SK-N-MC (cell line): ENCODE data around the gene IL1R1.

Source experiments
- DNase-seq: peaks from one replicate; pipeline ENCODE4 v3.0.0-alpha.2; 2011; ENCODE audit warnings: low read depth, low spot score
- H3K27ac ChIP-seq: fragments of 200-600 bp; sonication (generic); 2 replicates; pipeline ENCODE4 v1.5.1; 2016; ENCODE audit warnings: mixed run types
- H3K36me3 ChIP-seq: fragments of 200-600 bp; sonication (generic); 2 replicates; pipeline ENCODE4 v1.6.1; 2017; ENCODE audit warnings: antibody characterized with exemption, low read length, mixed read lengths; ENCODE audit not compliant: insufficient read depth
- H3K4me3 ChIP-seq: fragments of 200-600 bp; sonication (generic); 2 replicates; pipeline ENCODE4 v1.5.1; 2016
- H3K9ac ChIP-seq: fragments of 200-600 bp; sonication (generic); 2 replicates; pipeline ENCODE4 v1.8.0; 2017; ENCODE audit warnings: mixed run types, mixed read lengths; ENCODE audit not compliant: insufficient read length
- H3K9me3 ChIP-seq: fragments of 200-600 bp; sonication (generic); 2 replicates; pipeline ENCODE4 v1.6.1; 2017; ENCODE audit warnings: low read depth, mild to moderate bottlenecking, antibody characterized with exemption, low read length, moderate library complexity, mixed read lengths
- EZH2 ChIP-seq: fragments of 200-600 bp; sonication (generic); IDR thresholded peaks from one replicate; pipeline ENCODE4 v1.6.1; 2017; ENCODE audit warnings: antibody characterized with exemption
- FOXP2 ChIP-seq: optimal IDR thresholded peaks from 2 replicates; pipeline ENCODE3; 2011; ENCODE audit warnings: mild to moderate bottlenecking, moderate library complexity; ENCODE audit not compliant: insufficient read depth; ENCODE audit errors: extremely low read length, control extremely low read depth
- POLR2AphosphoS5 ChIP-seq: IDR thresholded peaks from 2 replicates; pipeline ENCODE4 v1.6.1; 2012; ENCODE audit warnings: mild to moderate bottlenecking, low read depth, low read length, borderline replicate concordance

Gene IL1R1

GRCh38 chr2:102181376-102181775, 38.8 kb downstream of the IL1R1 start:
- no peaks in the 10 kb centered on the region for H3K36me3 ChIP-seq
- no peaks in the 10 kb centered on the region for H3K9me3 ChIP-seq
- no peak overlapping the region for H3K27ac ChIP-seq
- no peak overlapping the region for H3K4me3 ChIP-seq
- TF ChIP-seq EZH2 (no peak), FOXP2 (no peak), POLR2AphosphoS5 (no peak)
- no peak for DNase-seq
- no peak overlapping the region for H3K9ac ChIP-seq

GRCh38 chr2:102181919-102182635, 39.5 kb downstream of the IL1R1 start:
- H3K36me3 ChIP-seq: no peaks in the 10 kb centered on the region
- H3K27ac ChIP-seq: no peak overlapping the region
- TF ChIP-seq EZH2 (no peak), FOXP2 (no peak), POLR2AphosphoS5 (no peak)
- no peaks in the 10 kb centered on the region for H3K9me3 ChIP-seq
- H3K4me3 ChIP-seq: no peak overlapping the region
- no peak overlapping the region for H3K9ac ChIP-seq
- DNase-seq: no peak

DNA sequence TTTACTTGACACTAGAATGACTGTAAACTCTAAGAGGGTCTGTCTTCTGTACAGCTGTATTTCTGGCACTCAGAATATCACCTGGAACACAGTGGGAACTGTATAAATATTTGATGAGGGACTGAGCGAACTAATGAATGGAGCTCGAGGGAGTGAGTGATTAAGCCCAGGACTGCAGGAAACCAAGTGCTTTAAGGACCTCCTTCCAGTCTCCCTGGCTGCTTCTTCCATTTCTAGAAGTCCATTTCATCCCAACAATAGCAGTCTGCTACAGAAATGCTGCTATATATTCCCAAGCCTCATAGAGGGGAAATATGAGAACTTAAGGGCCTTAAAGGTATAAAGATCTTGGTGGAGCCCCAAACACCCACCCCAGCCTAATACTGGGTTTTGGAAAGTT, 41.5 kb downstream of the IL1R1 start:
- DNase-seq: no peak

GRCh38 chr2:102184568-102184967, 42.0 kb downstream of the IL1R1 start:
- no peak overlapping the region for H3K27ac ChIP-seq
- H3K9me3 ChIP-seq: no peaks in the 10 kb centered on the region

More for the DNA sequence above, 41.5 kb downstream of the IL1R1 start:
- H3K9ac ChIP-seq: no peak overlapping the region
- no peak overlapping the region for H3K27ac ChIP-seq
- no peaks in the 10 kb centered on the region for H3K36me3 ChIP-seq
- H3K4me3 ChIP-seq: no peak overlapping the region
- no peaks in the 10 kb centered on the region for H3K9me3 ChIP-seq
- TF ChIP-seq EZH2: no peak
- no peak for TF ChIP-seq FOXP2
- no peak for TF ChIP-seq POLR2AphosphoS5

DNA sequence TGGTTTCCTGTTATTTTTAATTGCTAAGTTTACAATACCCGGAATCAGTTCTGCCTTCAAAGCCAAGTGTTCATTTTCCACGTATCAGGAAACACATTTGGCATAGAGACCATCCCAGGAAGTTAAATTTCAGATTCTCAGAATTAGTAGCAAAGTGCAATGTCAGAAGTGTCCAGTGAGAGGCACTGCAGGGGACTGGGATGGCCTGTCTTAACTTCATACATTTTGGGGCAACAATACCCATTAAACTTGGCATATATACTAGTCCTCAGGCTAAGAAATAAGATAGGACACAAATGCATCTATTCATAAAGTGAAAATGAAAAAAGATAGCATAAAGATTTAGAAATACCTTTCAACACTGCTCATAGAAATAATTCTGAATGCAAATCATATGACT, 42.8 kb downstream of the IL1R1 start:
- Histone ChIP-seq H3K27ac (no peak overlapping the region), H3K4me3 (no peak overlapping the region), H3K9me3 (no peaks in the 10 kb centered on the region), H3K9ac (no peak overlapping the region), H3K36me3 (no peaks in the 10 kb centered on the region)
- no peak for TF ChIP-seq FOXP2
- no peak for TF ChIP-seq POLR2AphosphoS5
- no peak for TF ChIP-seq EZH2
- DNase-seq: no peak

More at GRCh38 chr2:102184568-102184967, 42.0 kb downstream of the IL1R1 start:
- no peak overlapping the region for H3K9ac ChIP-seq
- H3K36me3 ChIP-seq: no peaks in the 10 kb centered on the region
- TF ChIP-seq FOXP2 (no peak), POLR2AphosphoS5 (no peak), EZH2 (no peak)
- H3K4me3 ChIP-seq: no peak overlapping the region
- DNase-seq: no peak

DNA sequence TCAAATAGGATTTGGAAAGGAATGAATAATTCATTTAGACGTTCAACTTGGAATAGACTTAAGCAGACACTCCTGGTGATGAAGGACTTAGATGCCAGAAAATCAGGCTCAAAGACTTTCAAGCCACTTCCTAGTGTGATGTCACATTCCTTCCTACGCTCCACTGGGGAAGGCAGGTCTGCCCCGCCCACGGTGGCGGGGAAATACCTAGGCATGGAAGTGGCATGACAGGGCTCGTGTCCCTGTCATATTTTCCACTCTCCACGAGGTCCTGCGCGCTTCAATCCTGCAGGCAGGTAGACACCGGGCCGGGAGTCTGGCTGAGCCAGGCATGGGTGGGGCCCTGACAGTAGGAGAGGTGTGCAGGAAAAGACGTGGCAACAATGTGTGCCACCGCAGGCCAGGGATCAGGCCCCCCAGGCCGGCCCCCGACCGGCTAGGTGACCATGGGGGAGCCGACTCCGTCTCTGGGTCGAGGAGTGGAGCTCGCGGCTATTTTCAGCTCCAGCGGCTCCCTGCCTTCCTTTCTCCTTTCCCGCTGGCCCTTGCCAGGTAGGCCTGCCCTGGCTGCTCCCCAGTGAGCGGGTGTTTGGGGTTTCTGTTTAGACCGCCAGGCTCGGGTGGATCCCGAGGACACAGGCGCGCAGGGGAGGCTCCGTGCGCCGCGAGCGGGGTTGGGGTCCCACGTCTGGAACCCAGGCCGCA, 44.4 kb downstream of the IL1R1 start, which contains the start of gene IL1RL2:
IL1RL2 (plus strand) TSS at position 233 of the 705 bp plus-strand sequence. CDS start 845 bp downstream, outside the sequence.
- H3K4me3 ChIP-seq: no peak within 1 kb of the TSS

GRCh38 chr2:102187496-102188150, 45.1 kb downstream of the IL1R1 start:
- Histone ChIP-seq H3K4me3 (no peak overlapping the region), H3K9me3 (no peaks in the 10 kb centered on the region), H3K9ac (no peak overlapping the region), H3K27ac (no peak overlapping the region), H3K36me3 (no peaks in the 10 kb centered on the region)
- DNase-seq: no peak
- no peak for TF ChIP-seq EZH2
- no peak for TF ChIP-seq POLR2AphosphoS5
- no peak for TF ChIP-seq FOXP2

More for the DNA sequence above, 44.4 kb downstream of the IL1R1 start, which contains the start of gene IL1RL2:
- H3K36me3 ChIP-seq: no peaks in the 10 kb centered on the region
- TF ChIP-seq POLR2AphosphoS5 (no peak), FOXP2 (no peak), EZH2 (no peak)
- no peak within 1 kb of the TSS for H3K9ac ChIP-seq
- no peak for DNase-seq
- H3K9me3 ChIP-seq: no peaks in the 10 kb centered on the region
- H3K27ac ChIP-seq: no peak within 1 kb of the TSS

DNA sequence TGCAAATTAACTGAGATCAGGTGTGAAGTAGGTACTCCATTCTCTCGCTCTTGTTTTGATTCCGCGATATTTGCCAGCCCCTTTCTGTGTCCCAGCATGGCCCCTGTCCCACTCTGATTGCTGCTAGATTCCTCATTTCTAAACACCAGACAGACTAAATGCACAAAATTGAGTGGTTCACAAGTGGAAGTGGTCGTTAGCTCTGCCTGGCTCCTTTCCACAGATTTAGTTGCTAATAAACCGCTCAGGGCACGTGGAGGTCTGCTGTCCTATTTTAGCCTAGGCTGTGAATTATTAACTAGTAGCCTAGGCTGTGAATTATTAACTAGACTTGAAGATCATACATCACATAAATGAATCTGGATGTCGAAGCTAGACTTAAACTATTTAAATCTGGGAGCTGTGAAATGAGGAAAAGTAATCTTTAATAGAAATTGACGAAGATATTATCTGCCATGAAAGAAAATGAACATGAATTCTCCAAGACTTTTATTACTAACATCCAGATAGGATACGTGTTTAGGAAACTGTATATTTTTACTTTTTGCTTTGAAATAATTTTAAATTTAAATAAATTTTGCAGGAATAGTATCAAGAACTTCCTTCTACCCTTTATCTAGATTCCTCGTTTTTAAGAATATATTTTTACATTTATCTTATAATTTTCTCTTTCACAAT, 48.0 kb downstream of the IL1R1 start:
- no peak for DNase-seq
- no peak overlapping the region for H3K9ac ChIP-seq
- H3K4me3 ChIP-seq: no peak overlapping the region
- no peaks in the 10 kb centered on the region for H3K36me3 ChIP-seq
- TF ChIP-seq EZH2: no peak
- TF ChIP-seq POLR2AphosphoS5: no peak
- TF ChIP-seq FOXP2: no peak
- H3K9me3 ChIP-seq: no peaks in the 10 kb centered on the region
- H3K27ac ChIP-seq: no peak overlapping the region
